OCI-LY7 (cell line): ENCODE measurements around the gene IL1RN. TPM values are rescaled to one million over a fixed set of nuclear protein-coding genes. Genes with fewer than 3 reads are reported as not detected.

Experiments used
- BruUV-seq: library from RNA; stranded (reverse); fragments of 400-500 nt; replicated peaks from 2 replicates; lab custom pipeline; 2021; lab: Mats Ljungman, UMichigan
- CTCF ChIA-PET: fragments of 300-600 bp; sonication (Branson Sonifier 250); formaldehyde crosslinking; loops from one replicate; lab custom pipeline; 2022; ENCODE audit warnings: antibody characterized with exemption; ENCODE audit not compliant: unreplicated experiment; lab: Charles Lee
- POLR2A ChIA-PET: fragments of 300-600 bp; sonication (Branson Sonifier 250); formaldehyde crosslinking; loops from one replicate; lab custom pipeline; 2022; ENCODE audit warnings: antibody characterized with exemption; lab: Charles Lee
- DNase-seq: peaks from one replicate; pipeline ENCODE4 v3.0.0-alpha.2; 2015; ENCODE audit warnings: low spot score
- H2AFZ ChIP-seq: fragments of 200-600 bp; sonication (generic), shearing (Covaris generic); 2 replicates; pipeline ENCODE4 v1.6.1; 2014; ENCODE audit warnings: mild to moderate bottlenecking, antibody characterized with exemption, low read length, moderate library complexity
- H3K27ac ChIP-seq: fragments of 200-600 bp; sonication (generic); 2 replicates; pipeline ENCODE4 v1.5.1; 2014; ENCODE audit warnings: mixed run types, low read depth, mild to moderate bottlenecking, moderate library complexity, low read length, inconsistent platforms; ENCODE audit not compliant: poor library complexity, severe bottlenecking
- H3K36me3 ChIP-seq: fragments of 200-600 bp; sonication (generic); 2 replicates; pipeline ENCODE4 v1.6.1; 2014; ENCODE audit warnings: mild to moderate bottlenecking, antibody characterized with exemption, low read length, moderate library complexity, mixed read lengths; ENCODE audit not compliant: insufficient read depth
- H3K4me1 ChIP-seq: fragments of 200-600 bp; sonication (generic); 2 replicates; pipeline ENCODE4 v1.5.1; 2014; ENCODE audit warnings: mild to moderate bottlenecking, low read length; ENCODE audit not compliant: insufficient read depth, poor library complexity, severe bottlenecking
- H3K4me2 ChIP-seq: fragments of 200-600 bp; sonication (generic); 2 replicates; pipeline ENCODE4 v1.6.1; 2014; ENCODE audit warnings: mild to moderate bottlenecking, low read length
- H3K4me3 ChIP-seq: fragments of 200-600 bp; sonication (generic); 2 replicates; pipeline ENCODE4 v1.5.1; 2014; ENCODE audit warnings: mild to moderate bottlenecking, low read depth, low read length; ENCODE audit not compliant: poor library complexity, severe bottlenecking
- H3K79me2 ChIP-seq: fragments of 200-600 bp; sonication (generic); 2 replicates; pipeline ENCODE4 v1.6.1; 2016; ENCODE audit warnings: low read depth, mild to moderate bottlenecking, low read length, moderate library complexity, mixed read lengths; ENCODE audit not compliant: insufficient read depth
- H3K9me2 ChIP-seq: fragments of 200-600 bp; sonication (generic); 2 replicates; pipeline ENCODE4 v1.6.1; 2016; ENCODE audit warnings: mild to moderate bottlenecking, low read length, mixed read lengths; ENCODE audit not compliant: insufficient read depth
- H3K9me3 ChIP-seq: fragments of 200-600 bp; sonication (generic); 2 replicates; pipeline ENCODE4 v1.6.1; 2014; ENCODE audit warnings: mild to moderate bottlenecking, mixed run types, low read length, mixed read lengths
- H4K20me1 ChIP-seq: fragments of 200-600 bp; sonication (generic); 2 replicates; pipeline ENCODE4 v1.6.1; 2014; ENCODE audit warnings: mild to moderate bottlenecking, antibody characterized with exemption, low read length, moderate library complexity, mixed read lengths; ENCODE audit not compliant: insufficient read depth
- EZH2phosphoT487 ChIP-seq: fragments of 200-600 bp; sonication (generic); IDR thresholded peaks from 2 replicates; pipeline ENCODE4 v1.6.1; 2018; ENCODE audit warnings: low read depth, borderline replicate concordance, mild to moderate bottlenecking, mixed run types, antibody characterized with exemption, low read length, moderate library complexity, mixed read lengths
- intact Hi-C: fragments of 100-400 bp; cut with micrococcal nuclease; formaldehyde crosslinking; loops from one replicate; pipeline ENCODE4 v1.10.0; 2022; ENCODE audit not compliant: unreplicated experiment
- total RNA-seq, 2 experiments: library from RNA; depleted of rRNA in 1 of 2; stranded (reverse); fragments of >200 nt in 1 of 2; shearing (Covaris generic) in 1 of 2; gene quantifications; 2 replicates each; pipeline ENCODE4 v1.2.3, GENCODE V29; 2014 to 2022
- TF ChIP-seq, protein P1 (sequence below): fragments of 200-600 bp; sonication (generic); conservative IDR thresholded peaks from 2 replicates; pipeline ENCODE4 v1.5.1; 2014; ENCODE audit warnings: mild to moderate bottlenecking, antibody characterized with exemption, low read length, moderate library complexity, mixed read lengths

Gene IL1RN
- total RNA-seq, 2 experiments from 2014 or later, result not detected

- TF ChIP-seq, protein P1, sequence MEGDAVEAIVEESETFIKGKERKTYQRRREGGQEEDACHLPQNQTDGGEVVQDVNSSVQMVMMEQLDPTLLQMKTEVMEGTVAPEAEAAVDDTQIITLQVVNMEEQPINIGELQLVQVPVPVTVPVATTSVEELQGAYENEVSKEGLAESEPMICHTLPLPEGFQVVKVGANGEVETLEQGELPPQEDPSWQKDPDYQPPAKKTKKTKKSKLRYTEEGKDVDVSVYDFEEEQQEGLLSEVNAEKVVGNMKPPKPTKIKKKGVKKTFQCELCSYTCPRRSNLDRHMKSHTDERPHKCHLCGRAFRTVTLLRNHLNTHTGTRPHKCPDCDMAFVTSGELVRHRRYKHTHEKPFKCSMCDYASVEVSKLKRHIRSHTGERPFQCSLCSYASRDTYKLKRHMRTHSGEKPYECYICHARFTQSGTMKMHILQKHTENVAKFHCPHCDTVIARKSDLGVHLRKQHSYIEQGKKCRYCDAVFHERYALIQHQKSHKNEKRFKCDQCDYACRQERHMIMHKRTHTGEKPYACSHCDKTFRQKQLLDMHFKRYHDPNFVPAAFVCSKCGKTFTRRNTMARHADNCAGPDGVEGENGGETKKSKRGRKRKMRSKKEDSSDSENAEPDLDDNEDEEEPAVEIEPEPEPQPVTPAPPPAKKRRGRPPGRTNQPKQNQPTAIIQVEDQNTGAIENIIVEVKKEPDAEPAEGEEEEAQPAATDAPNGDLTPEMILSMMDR, result no peak
- TF ChIP-seq EZH2phosphoT487, result no peak
- H3K9me2 ChIP-seq, result no peaks in the 10 kb centered on the region
- no peak for DNase-seq
- H3K4me1 ChIP-seq, result peaks cover 6% of the 10 kb centered on the region
- no TSS peak for BruUV-seq
- H3K4me3 ChIP-seq, result no peak overlapping the region
- no peak overlapping the region for H2AFZ ChIP-seq
- no peaks in the 10 kb centered on the region for H3K79me2 ChIP-seq
- intact Hi-C loops, result no loop called here
- H3K4me2 ChIP-seq, result no peak overlapping the region
- H3K36me3 ChIP-seq, result no peaks in the 10 kb centered on the region
- H3K27ac ChIP-seq, result no peak overlapping the region
- CTCF ChIA-PET, result no interaction called here
- no peaks in the 10 kb centered on the region for H3K9me3 ChIP-seq
- H4K20me1 ChIP-seq, result no peaks in the 10 kb centered on the region
- POLR2A ChIA-PET, result interaction anchor here (0.5 kb wide), 1 partner anchor 434 kb away, joined by 3 read pairs; no protein-coding TSS in a partner anchor
These were observed 6.6 kb downstream of the IL1RN start for GRCh38 chr2:113133704-113134598.

GRCh38 chr2:113134717-113135116 lies 7.3 kb downstream of the IL1RN start:
- POLR2A ChIA-PET, result no interaction called here
- no TSS peak for BruUV-seq
- H3K36me3 ChIP-seq, result no peaks in the 10 kb centered on the region
- no peaks in the 10 kb centered on the region for H3K79me2 ChIP-seq
- DNase-seq, result no peak
- no peak overlapping the region for H2AFZ ChIP-seq
- H3K4me1 ChIP-seq, result peaks cover 7% of the 10 kb centered on the region
- intact Hi-C loops, result loop anchor here (5.0 kb wide), 1 partner anchor 238 kb away; no protein-coding TSS in a partner anchor
- no peaks in the 10 kb centered on the region for H3K9me2 ChIP-seq
- no peak overlapping the region for H3K4me2 ChIP-seq
- no peak for TF ChIP-seq EZH2phosphoT487
- TF ChIP-seq, protein P1, result no peak
- CTCF ChIA-PET, result interaction anchor here (1.2 kb wide), 1 partner anchor 69 kb away, joined by 3 read pairs; no protein-coding TSS in a partner anchor
- no peak overlapping the region for H3K27ac ChIP-seq
- H3K4me3 ChIP-seq, result no peak overlapping the region
- H4K20me1 ChIP-seq, result no peaks in the 10 kb centered on the region
- no peaks in the 10 kb centered on the region for H3K9me3 ChIP-seq
